ENCODE measurements around the gene TOP3A. TPM values are rescaled to one million over a fixed set of nuclear protein-coding genes. Genes with fewer than 3 reads are reported as not detected.

Gene TOP3A
- total and polyA plus RNA-seq, 12 donors, result 17.8 to 59.6 (median 30.0) TPM

- Histone ChIP-seq H3K9me3 (replicated peaks in 1 of 3) (no peaks in the 10 kb centered on the region), H3K4me3 (no peak overlapping the region), H3K27me3 (no peaks in the 10 kb centered on the region), H3K27ac (peak overlapping the region in 2 of 5 donors; percentile 96), H3K4me1 (replicated peaks in 1 of 2) (peaks cover 23 to 33% of the 10 kb centered on the region in 2 donors), H3K36me3 (replicated peaks in 1 of 2) (peaks cover 0 to 55% of the 10 kb centered on the region in 2 donors)
- WGBS, 4 donors, result 31 to 41% (median 35%) methylated on average over 7 to 11 of the region's 11 CpGs
- DNase-seq, result peak in 3 of 7 donors; percentile 20 to 48 (median 39)
- intact Hi-C loops (cut with DNase I), result loop anchor here in 1 of 2 donors (10.0 kb wide), 1 partner anchor 72 kb away; the partner anchor contains the start of gene ALKBH5
- no peak for TF ChIP-seq POLR2A (IDR thresholded peaks at IDR 0.05)
Measured at GRCh38 chr17:18256351-18256750, 58.4 kb downstream of the TOP3A start.

GRCh38 chr17:18254888-18255649 is 59.7 kb downstream of the TOP3A start:
- no peak for DNase-seq
- Histone ChIP-seq H3K36me3 (replicated peaks in 1 of 2) (peaks cover 0 to 67% of the 10 kb centered on the region in 2 donors), H3K9me3 (replicated peaks in 1 of 3) (no peaks in the 10 kb centered on the region), H3K27me3 (no peaks in the 10 kb centered on the region), H3K4me1 (replicated peaks in 1 of 2) (peaks cover 19 to 27% of the 10 kb centered on the region in 2 donors), H3K4me3 (no peak overlapping the region), H3K27ac (no peak overlapping the region)
- intact Hi-C loops (cut with DNase I), result loop anchor here in 1 of 2 donors (10.0 kb wide), 1 partner anchor 70 kb away; the partner anchor contains the start of gene ALKBH5
- WGBS, 4 donors, result 94 to 96% (median 95%) methylated on average over 8 of the region's 8 CpGs
- no peak for TF ChIP-seq POLR2A (IDR thresholded peaks at IDR 0.05)
- no peak for TF ChIP-seq CTCF (IDR thresholded peaks at IDR 0.05)

- no peak for TF ChIP-seq POLR2A (IDR thresholded peaks at IDR 0.05)
- no peak for TF ChIP-seq CTCF (IDR thresholded peaks at IDR 0.05)
- Histone ChIP-seq H3K4me1 (replicated peaks in 1 of 2) (peaks cover 16 to 22% of the 10 kb centered on the region in 2 donors), H3K27me3 (no peaks in the 10 kb centered on the region), H3K36me3 (replicated peaks in 1 of 2) (peaks cover 0 to 76% of the 10 kb centered on the region in 2 donors), H3K9me3 (replicated peaks in 1 of 3) (no peaks in the 10 kb centered on the region), H3K4me3 (no peak overlapping the region), H3K27ac (no peak overlapping the region)
- DNase-seq, result no peak
- intact Hi-C loops (cut with DNase I), result loop anchor here in 1 of 2 donors (10.0 kb wide), 1 partner anchor 69 kb away; the partner anchor contains the start of gene ALKBH5
- WGBS, 4 donors, result 84 to 94% (median 91%) methylated on average over 6 to 27 of the region's 27 CpGs
Measured at GRCh38 chr17:18253947-18254821, 60.6 kb downstream of the TOP3A start.

- no peak for DNase-seq
- Histone ChIP-seq H3K27ac (no peak overlapping the region), H3K9me3 (replicated peaks in 1 of 3) (no peaks in the 10 kb centered on the region), H3K4me1 (replicated peaks in 1 of 2) (peaks cover 16 to 23% of the 10 kb centered on the region in 2 donors), H3K36me3 (replicated peaks in 1 of 2) (peaks cover 0 to 85% of the 10 kb centered on the region in 2 donors), H3K4me3 (no peak overlapping the region), H3K27me3 (no peaks in the 10 kb centered on the region)
- TF ChIP-seq POLR2A (IDR thresholded peaks at IDR 0.05), result no peak
- no peak for TF ChIP-seq CTCF (IDR thresholded peaks at IDR 0.05)
- intact Hi-C loops (cut with DNase I), result loop anchor here in 1 of 2 donors (10.0 kb wide), 1 partner anchor 69 kb away; the partner anchor contains the start of gene ALKBH5
- WGBS, 4 donors, result 75 to 82% (median 77%) methylated on average over 7 to 16 of the region's 16 CpGs
Measured at GRCh38 chr17:18253187-18253884, 61.5 kb downstream of the TOP3A start.
